Caco-2 (cell line): Measurements from ENCODE around the gene SLCO6A1. TPM values are rescaled to one million over a fixed set of nuclear protein-coding genes. Genes with fewer than 3 reads are reported as not detected.

ENCODE experiments used
- BruUV-seq: library from RNA; stranded (reverse); fragments of 400-500 nt; replicated peaks from 2 replicates; lab custom pipeline; 2021; lab: Mats Ljungman, UMichigan
- CTCF ChIA-PET: fragments of 300-600 bp; sonication (Branson Sonifier 250); formaldehyde crosslinking; loops from one replicate; lab custom pipeline; 2022; ENCODE audit warnings: antibody characterized with exemption; lab: Charles Lee
- POLR2A ChIA-PET: fragments of 300-600 bp; sonication (Branson Sonifier 250); formaldehyde crosslinking; loops from one replicate; lab custom pipeline; 2022; ENCODE audit warnings: antibody characterized with exemption; lab: Charles Lee
- DNase-seq, 2 experiments: peaks; one replicate each; pipeline versions ENCODE4 v3.0.0 to v3.0.0-alpha.2; 2020 to 2022
- H3K27me3 ChIP-seq: replicated peaks from 2 replicates; pipeline ENCODE4 v1.6.0; 2011; ENCODE audit warnings: low read length; ENCODE audit not compliant: control insufficient read depth, insufficient read depth
- H3K36me3 ChIP-seq: 2 replicates; pipeline ENCODE4 v1.5.1; 2011; ENCODE audit warnings: low read length; ENCODE audit not compliant: control insufficient read depth, insufficient read depth
- H3K4me1 ChIP-seq: fragments of 250-450 bp; sonication (Bioruptor Pico); 2 replicates; pipeline ENCODE4 v1.5.1; 2020; ENCODE audit warnings: mild to moderate bottlenecking
- H3K4me3 ChIP-seq: 2 replicates; pipeline ENCODE4 v1.5.1; 2011; ENCODE audit warnings: low read depth, mild to moderate bottlenecking, control low read depth, low read length
- H3K9me3 ChIP-seq: fragments of 250-450 bp; sonication (Bioruptor Pico); 2 replicates; pipeline ENCODE4 v1.5.1; 2020; ENCODE audit warnings: mild to moderate bottlenecking, moderate library complexity
- H3K27ac Mint-ChIP-seq: one replicate; pipeline ENCODE4 v1.8.0; 2022; ENCODE audit warnings: mixed read lengths; ENCODE audit not compliant: unreplicated experiment
- H3K27me3 Mint-ChIP-seq: one replicate; pipeline ENCODE4 v1.8.0; 2022; ENCODE audit warnings: mixed read lengths; ENCODE audit not compliant: insufficient read depth, unreplicated experiment
- H3K36me3 Mint-ChIP-seq: one replicate; pipeline ENCODE4 v1.8.0; 2022; ENCODE audit warnings: mild to moderate bottlenecking, mixed read lengths; ENCODE audit not compliant: insufficient read depth, unreplicated experiment
- H3K4me1 Mint-ChIP-seq: one replicate; pipeline ENCODE4 v1.8.0; 2022; ENCODE audit warnings: low read depth, mixed read lengths; ENCODE audit not compliant: unreplicated experiment
- H3K4me3 Mint-ChIP-seq: one replicate; pipeline ENCODE4 v1.8.0; 2022; ENCODE audit warnings: mild to moderate bottlenecking, moderate library complexity, mixed read lengths; ENCODE audit not compliant: unreplicated experiment
- H3K9me3 Mint-ChIP-seq: one replicate; pipeline ENCODE4 v1.8.0; 2022; ENCODE audit warnings: mixed read lengths; ENCODE audit not compliant: unreplicated experiment
- intact Hi-C: fragments of 100-400 bp; cut with micrococcal nuclease; formaldehyde crosslinking; loops from one replicate; pipeline ENCODE4 v1.10.0; 2022; ENCODE audit not compliant: unreplicated experiment
- total RNA-seq: library from RNA; stranded (reverse); gene quantifications from 2 replicates; pipeline ENCODE4 v1.2.3, GENCODE V29; 2022
- TF ChIP-seq, protein P1 (sequence below), 2 experiments: fragments of 200-600 bp in 1 of 2; IDR thresholded peaks; 1 replicate in 1 of 2; 2 replicates in 1 of 2; pipeline versions ENCODE4 v1.5.1 to v1.8.0; 2011 to 2022; ENCODE audit warnings: antibody characterized with exemption in 1 of 2, control low read depth in 1 of 2, inconsistent platforms in 1 of 2, low read depth in 1 of 2, low read length in 1 of 2, mild to moderate bottlenecking in 1 of 2, moderate library complexity in 1 of 2; ENCODE audit not compliant: insufficient read depth in 1 of 2, severe bottlenecking in 1 of 2, unreplicated experiment in 1 of 2

Gene SLCO6A1
- total RNA-seq, 1 experiment from 2014 or later, result not detected

DNA sequence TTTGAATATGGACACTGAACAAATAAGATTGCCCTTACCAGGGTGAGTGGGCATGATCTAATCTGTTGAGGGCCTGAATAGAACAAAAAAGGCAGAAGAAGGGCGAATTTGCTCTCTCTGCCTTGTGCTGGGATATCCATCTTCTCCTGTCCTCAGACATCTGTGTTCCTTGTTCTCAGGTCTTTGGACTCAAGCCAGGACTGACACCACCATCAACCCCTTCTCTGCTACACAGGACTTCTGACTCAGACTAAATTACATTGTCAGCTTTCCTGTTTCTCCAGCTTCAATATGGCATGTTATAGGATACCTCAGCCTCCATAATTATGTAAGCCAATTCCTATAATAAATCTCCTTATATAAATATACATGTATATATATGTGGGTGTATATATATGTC lies 40.8 kb upstream of the SLCO6A1 start:
- Mint-ChIP-seq H3K4me1 (no peaks in the 10 kb centered on the region), H3K27me3 (no peaks in the 10 kb centered on the region), H3K36me3 (no peaks in the 10 kb centered on the region), H3K4me3 (no peak overlapping the region), H3K27ac (no peak overlapping the region), H3K9me3 (no peaks in the 10 kb centered on the region)
- CTCF ChIA-PET, result no interaction called here
- POLR2A ChIA-PET, result no interaction called here
- Histone ChIP-seq H3K9me3 (no peaks in the 10 kb centered on the region), H3K4me3 (no peak overlapping the region), H3K27me3 (no peaks in the 10 kb centered on the region), H3K4me1 (no peaks in the 10 kb centered on the region), H3K36me3 (no peaks in the 10 kb centered on the region)
- TF ChIP-seq, protein P1, sequence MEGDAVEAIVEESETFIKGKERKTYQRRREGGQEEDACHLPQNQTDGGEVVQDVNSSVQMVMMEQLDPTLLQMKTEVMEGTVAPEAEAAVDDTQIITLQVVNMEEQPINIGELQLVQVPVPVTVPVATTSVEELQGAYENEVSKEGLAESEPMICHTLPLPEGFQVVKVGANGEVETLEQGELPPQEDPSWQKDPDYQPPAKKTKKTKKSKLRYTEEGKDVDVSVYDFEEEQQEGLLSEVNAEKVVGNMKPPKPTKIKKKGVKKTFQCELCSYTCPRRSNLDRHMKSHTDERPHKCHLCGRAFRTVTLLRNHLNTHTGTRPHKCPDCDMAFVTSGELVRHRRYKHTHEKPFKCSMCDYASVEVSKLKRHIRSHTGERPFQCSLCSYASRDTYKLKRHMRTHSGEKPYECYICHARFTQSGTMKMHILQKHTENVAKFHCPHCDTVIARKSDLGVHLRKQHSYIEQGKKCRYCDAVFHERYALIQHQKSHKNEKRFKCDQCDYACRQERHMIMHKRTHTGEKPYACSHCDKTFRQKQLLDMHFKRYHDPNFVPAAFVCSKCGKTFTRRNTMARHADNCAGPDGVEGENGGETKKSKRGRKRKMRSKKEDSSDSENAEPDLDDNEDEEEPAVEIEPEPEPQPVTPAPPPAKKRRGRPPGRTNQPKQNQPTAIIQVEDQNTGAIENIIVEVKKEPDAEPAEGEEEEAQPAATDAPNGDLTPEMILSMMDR (IDR thresholded peaks at IDR 0.05; ENCODE audit: insufficient read depth in 1 of 2, low read depth in 1 of 2, low read length in 1 of 2, severe bottlenecking in 1 of 2, unreplicated experiment in 1 of 2), result no peak
- intact Hi-C loops, result no loop called here
- no peak for DNase-seq
- no TSS peak for BruUV-seq

DNA sequence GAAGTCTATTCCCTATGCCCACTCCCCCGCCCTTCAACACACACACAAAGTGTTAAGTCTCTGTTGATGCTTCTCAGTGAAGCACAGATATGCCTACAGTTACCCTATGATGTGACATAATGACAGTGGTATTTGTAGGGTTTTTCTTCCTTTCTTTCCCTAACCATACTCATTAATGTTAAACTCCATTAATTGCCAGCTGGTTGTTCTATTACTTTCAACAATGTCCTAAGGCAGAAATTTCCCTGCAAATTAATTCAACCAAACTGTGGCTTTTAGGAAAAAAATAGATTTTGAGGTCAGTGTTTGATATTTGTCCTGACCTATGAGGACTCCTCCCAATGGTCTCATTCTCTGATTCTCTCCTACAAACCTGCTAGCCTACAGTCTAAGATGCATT lies 38.2 kb upstream of the SLCO6A1 start:
- Histone ChIP-seq H3K4me3 (no peak overlapping the region), H3K4me1 (no peaks in the 10 kb centered on the region), H3K27me3 (no peaks in the 10 kb centered on the region), H3K36me3 (no peaks in the 10 kb centered on the region), H3K9me3 (no peaks in the 10 kb centered on the region)
- TF ChIP-seq, protein P1 (IDR thresholded peaks at IDR 0.05; ENCODE audit: insufficient read depth in 1 of 2, low read depth in 1 of 2, low read length in 1 of 2, severe bottlenecking in 1 of 2, unreplicated experiment in 1 of 2), result no peak
- intact Hi-C loops, result loop anchor here (2.0 kb wide), 1 partner anchor 26 kb away; no protein-coding TSS in a partner anchor
- BruUV-seq, result no TSS peak
- H3K4me1 Mint-ChIP-seq, result no peaks in the 10 kb centered on the region
- H3K36me3 Mint-ChIP-seq, result no peaks in the 10 kb centered on the region
- H3K27ac Mint-ChIP-seq, result no peak overlapping the region
- POLR2A ChIA-PET, result no interaction called here
- H3K9me3 Mint-ChIP-seq, result no peaks in the 10 kb centered on the region
- CTCF ChIA-PET, result interaction anchor here (1.0 kb wide), 1 partner anchor 688 kb away, joined by 3 read pairs; no protein-coding TSS in a partner anchor
- no peak for DNase-seq
- no peaks in the 10 kb centered on the region for H3K27me3 Mint-ChIP-seq
- no peak overlapping the region for H3K4me3 Mint-ChIP-seq

DNA sequence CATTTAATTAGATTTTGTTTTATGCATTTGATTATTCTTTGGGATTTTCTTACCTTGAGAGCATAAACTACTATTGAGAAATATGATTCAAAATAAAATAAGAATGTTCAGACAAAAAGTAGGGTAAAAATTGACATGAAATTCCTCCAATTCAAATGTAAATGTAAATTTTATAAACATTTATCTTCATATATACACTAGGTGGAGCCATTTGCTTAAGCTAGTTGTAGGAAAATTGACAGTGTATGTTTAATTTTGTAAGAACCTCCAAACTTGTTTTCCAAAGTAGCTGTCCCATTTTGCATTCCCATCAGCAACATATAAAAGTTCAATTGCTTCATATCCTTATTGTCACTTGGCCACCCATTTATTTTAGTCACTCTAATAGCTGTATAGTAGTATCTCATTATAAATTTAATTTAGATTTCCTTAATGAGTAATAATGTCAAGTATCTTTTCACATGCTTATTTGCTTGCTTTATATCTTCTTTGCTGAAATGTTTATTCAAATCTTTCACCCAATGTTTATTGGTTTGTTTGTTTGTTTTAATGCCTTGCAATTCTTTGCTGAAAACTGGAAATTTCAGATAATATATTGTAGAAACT lies 37.6 kb upstream of the SLCO6A1 start:
- no peaks in the 10 kb centered on the region for H3K27me3 Mint-ChIP-seq
- TF ChIP-seq, protein P1 (IDR thresholded peaks at IDR 0.05; ENCODE audit: insufficient read depth in 1 of 2, low read depth in 1 of 2, low read length in 1 of 2, severe bottlenecking in 1 of 2, unreplicated experiment in 1 of 2), result peak; percentile 14 to 17
- Histone ChIP-seq H3K4me1 (no peaks in the 10 kb centered on the region), H3K36me3 (no peaks in the 10 kb centered on the region), H3K9me3 (no peaks in the 10 kb centered on the region), H3K27me3 (no peaks in the 10 kb centered on the region), H3K4me3 (no peak overlapping the region)
- intact Hi-C loops, result loop anchor here (1.0 to 2.0 kb wide), 2 partner anchors 26 to 688 kb away; no protein-coding TSS in a partner anchor
- H3K4me3 Mint-ChIP-seq, result no peak overlapping the region
- no peaks in the 10 kb centered on the region for H3K4me1 Mint-ChIP-seq
- DNase-seq, result no peak
- no TSS peak for BruUV-seq
- POLR2A ChIA-PET, result no interaction called here
- no peaks in the 10 kb centered on the region for H3K36me3 Mint-ChIP-seq
- no peaks in the 10 kb centered on the region for H3K9me3 Mint-ChIP-seq
- CTCF ChIA-PET, result interaction anchor here (0.9 kb wide), 1 partner anchor 688 kb away, joined by 3 read pairs; no protein-coding TSS in a partner anchor
- no peak overlapping the region for H3K27ac Mint-ChIP-seq
